Colonic mucosa (tissue), 4 donors: ENCODE results near the gene COL8A2. TPM values are rescaled to one million over a fixed set of nuclear protein-coding genes. Genes with fewer than 3 reads are reported as not detected.
A peak's percentile ranks its signal among the peaks of the same experiment; 100 is the strongest.

Source experiments
- DNase-seq: peaks from one replicate; pipeline ENCODE4 v3.0.0-alpha.2; 2020
- H3K27ac ChIP-seq: fragments of 200-600 bp; one replicate; pipeline ENCODE4 v1.8.0; 2021
- H3K27me3 ChIP-seq: fragments of 200-600 bp; one replicate; pipeline ENCODE4 v1.8.0; 2021
- H3K36me3 ChIP-seq: fragments of 200-600 bp; one replicate; pipeline ENCODE4 v1.8.0; 2021
- H3K4me1 ChIP-seq: fragments of 200-600 bp; one replicate; pipeline ENCODE4 v1.8.0; 2021; ENCODE audit warnings: mild to moderate bottlenecking
- H3K4me3 ChIP-seq: fragments of 200-600 bp; one replicate; pipeline ENCODE4 v1.8.0; 2021
- H3K9ac ChIP-seq, 2 donors: one replicate each; pipeline ENCODE4 v1.7.0; 2013; ENCODE audit warnings: control low read depth in 2 of 2, low read depth in 2 of 2, low read length in 2 of 2
- H3K9me3 ChIP-seq: fragments of 200-600 bp; one replicate; pipeline ENCODE4 v1.8.0; 2021
- intact Hi-C: fragments of 100-400 bp; cut with DNase I; formaldehyde crosslinking; loops from one replicate; pipeline ENCODE4 v1.14.1; 2022
- total RNA-seq, 2 donors: library from RNA; stranded (reverse); fragmentation: NEBNext Ultra II Directional in 1 of 2; extraction: Animal tissue kit (Norgen Biotek cat#: 25700) in 1 of 2; gene quantifications; one replicate each; pipeline ENCODE4 v1.2.1, GENCODE V29; 2021
- TF ChIP-seq, protein P1 (sequence below): fragments of 200-600 bp; IDR thresholded peaks from one replicate; pipeline ENCODE4 v1.8.0; 2022; ENCODE audit warnings: antibody characterized with exemption, mild to moderate bottlenecking
- donor health status: healthy.
- donor health status: DM: no; HTN: no; CAD: no.
- donor health status: DM: no; HTN: no; CAD: no.

The COL8A2 gene
- total RNA-seq, 2 donors from 2014 or later = 1.1 to 2.1 TPM

DNA sequence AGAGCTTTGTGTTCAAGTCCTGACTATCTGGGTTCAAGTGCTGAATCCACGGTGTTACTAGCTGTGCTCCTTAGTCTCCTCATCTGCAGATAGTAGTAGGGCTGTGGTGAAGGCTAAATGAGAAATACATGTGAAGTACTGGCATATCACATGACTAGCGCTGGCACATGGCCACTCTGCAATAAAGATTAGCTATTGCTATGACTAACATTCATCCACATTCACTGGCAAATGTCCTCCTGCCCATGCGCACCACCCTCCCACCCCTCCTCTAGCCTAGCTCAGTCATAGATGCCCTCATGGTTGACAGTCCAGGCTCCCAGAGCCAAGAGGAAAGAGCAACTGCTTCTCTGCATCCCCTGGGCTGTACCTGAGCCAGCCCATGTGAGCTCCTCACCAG lies 8.5 kb upstream of the COL8A2 start:
- Histone ChIP-seq H3K9me3 (no peaks in the 10 kb centered on the region), H3K27ac (no peak overlapping the region), H3K4me1 (no peaks in the 10 kb centered on the region), H3K9ac (peak overlapping the region in 1 of 2 donors; percentile 56), H3K4me3 (no peak overlapping the region), H3K27me3 (no peaks in the 10 kb centered on the region), H3K36me3 (no peaks in the 10 kb centered on the region)
- peak; percentile 95 for DNase-seq
- TF ChIP-seq, protein P1, sequence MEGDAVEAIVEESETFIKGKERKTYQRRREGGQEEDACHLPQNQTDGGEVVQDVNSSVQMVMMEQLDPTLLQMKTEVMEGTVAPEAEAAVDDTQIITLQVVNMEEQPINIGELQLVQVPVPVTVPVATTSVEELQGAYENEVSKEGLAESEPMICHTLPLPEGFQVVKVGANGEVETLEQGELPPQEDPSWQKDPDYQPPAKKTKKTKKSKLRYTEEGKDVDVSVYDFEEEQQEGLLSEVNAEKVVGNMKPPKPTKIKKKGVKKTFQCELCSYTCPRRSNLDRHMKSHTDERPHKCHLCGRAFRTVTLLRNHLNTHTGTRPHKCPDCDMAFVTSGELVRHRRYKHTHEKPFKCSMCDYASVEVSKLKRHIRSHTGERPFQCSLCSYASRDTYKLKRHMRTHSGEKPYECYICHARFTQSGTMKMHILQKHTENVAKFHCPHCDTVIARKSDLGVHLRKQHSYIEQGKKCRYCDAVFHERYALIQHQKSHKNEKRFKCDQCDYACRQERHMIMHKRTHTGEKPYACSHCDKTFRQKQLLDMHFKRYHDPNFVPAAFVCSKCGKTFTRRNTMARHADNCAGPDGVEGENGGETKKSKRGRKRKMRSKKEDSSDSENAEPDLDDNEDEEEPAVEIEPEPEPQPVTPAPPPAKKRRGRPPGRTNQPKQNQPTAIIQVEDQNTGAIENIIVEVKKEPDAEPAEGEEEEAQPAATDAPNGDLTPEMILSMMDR = no peak
- intact Hi-C loops = loop anchor here (5.0 kb wide), 1 partner anchor 36 kb away; no protein-coding TSS in a partner anchor

GRCh38 chr1:36132029-36132428 lies 7.0 kb upstream of the COL8A2 start:
- no peak overlapping the region for H3K9ac ChIP-seq
- no peak for DNase-seq
- H3K9me3 ChIP-seq = no peaks in the 10 kb centered on the region
- H3K4me3 ChIP-seq = no peak overlapping the region
- no peak overlapping the region for H3K27ac ChIP-seq
- intact Hi-C loops = loop anchor here (5.0 kb wide), 1 partner anchor 35 kb away; no protein-coding TSS in a partner anchor
- H3K4me1 ChIP-seq = no peaks in the 10 kb centered on the region
- TF ChIP-seq, protein P1 = no peak
- H3K27me3 ChIP-seq = no peaks in the 10 kb centered on the region
- no peaks in the 10 kb centered on the region for H3K36me3 ChIP-seq

- no peak overlapping the region for H3K27ac ChIP-seq
- H3K9me3 ChIP-seq = no peaks in the 10 kb centered on the region
- no peak overlapping the region for H3K4me3 ChIP-seq
- TF ChIP-seq, protein P1 = no peak
- peaks cover 20% of the 10 kb centered on the region for H3K27me3 ChIP-seq
- H3K9ac ChIP-seq = no peak overlapping the region
- no peaks in the 10 kb centered on the region for H3K36me3 ChIP-seq
- no peaks in the 10 kb centered on the region for H3K4me1 ChIP-seq
- DNase-seq = no peak
- intact Hi-C loops = no loop called here
Measured at GRCh38 chr1:36128905-36129206, 3.8 kb upstream of the COL8A2 start.

GRCh38 chr1:36128126-36128904 lies 3.3 kb upstream of the COL8A2 start:
- H3K27ac ChIP-seq = no peak overlapping the region
- H3K9me3 ChIP-seq = no peaks in the 10 kb centered on the region
- H3K36me3 ChIP-seq = no peaks in the 10 kb centered on the region
- no peaks in the 10 kb centered on the region for H3K4me1 ChIP-seq
- DNase-seq = no peak
- intact Hi-C loops = no loop called here
- no peak overlapping the region for H3K9ac ChIP-seq
- peaks cover 24% of the 10 kb centered on the region for H3K27me3 ChIP-seq
- TF ChIP-seq, protein P1 = no peak
- no peak overlapping the region for H3K4me3 ChIP-seq

DNA sequence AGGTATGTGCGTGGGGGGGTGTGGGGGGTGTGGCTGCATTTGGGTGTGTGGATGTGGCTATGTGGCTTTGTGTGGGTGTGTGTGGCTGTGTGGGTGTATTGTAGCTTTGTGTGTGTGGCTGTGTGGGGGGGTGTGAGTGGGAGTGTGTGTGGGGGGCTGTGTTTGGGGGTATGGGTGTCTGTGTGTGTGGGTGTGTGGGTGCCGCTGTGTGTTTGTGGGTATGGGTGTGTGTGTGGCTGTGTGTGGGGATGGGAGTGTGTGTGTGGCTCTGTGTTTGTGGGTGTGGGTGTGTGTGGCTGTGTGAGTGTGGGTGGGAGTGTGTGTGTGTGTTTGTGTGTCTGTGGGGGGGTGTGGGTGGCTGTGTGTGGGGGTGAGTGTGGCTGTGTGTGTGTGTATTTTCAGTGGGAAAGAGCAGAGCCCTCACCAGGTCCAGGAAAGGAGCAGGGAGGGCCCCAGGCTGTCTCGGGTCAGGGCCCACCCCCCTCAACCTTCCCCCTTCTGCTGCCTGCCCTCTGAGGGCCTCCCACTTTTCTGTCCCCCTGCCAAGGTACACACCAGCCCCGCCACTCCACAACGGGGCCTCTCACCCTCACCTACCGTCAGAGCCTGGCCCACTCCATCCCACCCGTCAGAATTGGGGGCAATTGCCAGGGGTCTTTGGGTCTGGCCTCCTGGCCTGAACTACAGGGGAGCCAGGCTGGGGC lies 1.9 kb upstream of the COL8A2 start:
- Histone ChIP-seq H3K9ac (no peak overlapping the region), H3K27ac (no peak overlapping the region), H3K36me3 (no peaks in the 10 kb centered on the region), H3K27me3 (peaks cover 24% of the 10 kb centered on the region), H3K4me1 (no peaks in the 10 kb centered on the region), H3K9me3 (no peaks in the 10 kb centered on the region), H3K4me3 (no peak overlapping the region)
- intact Hi-C loops = no loop called here
- TF ChIP-seq, protein P1 = no peak
- no peak for DNase-seq
